Activated T-helper 1 cell treated with anti-CD3 and anti-CD28 coated beads, Interleukin-2, amount 50 U/mL, for 16 hours (primary cell): Measurements from ENCODE around the gene GAK.

Experiments used
- DNase-seq, 2 donors: peaks; one replicate each; pipeline ENCODE4 v3.0.0-alpha.2; 2020; ENCODE audit warnings: low read depth in 1 of 2, low spot score in 1 of 2

Gene GAK

GRCh38 chr4:872241-872981 lies 59.7 kb downstream of the GAK start:
- no peak for DNase-seq

- DNase-seq: no peak
These were observed 60.6 kb downstream of the GAK start for GRCh38 chr4:871484-871883.

- no peak for DNase-seq
These were observed 61.2 kb downstream of the GAK start for GRCh38 chr4:870951-871350.

GRCh38 chr4:869776-870175 lies 62.3 kb downstream of the GAK start:
- DNase-seq: no peak

GRCh38 chr4:868421-868820 lies 63.7 kb downstream of the GAK start:
- no peak for DNase-seq

- DNase-seq: no peak
These were observed 64.4 kb downstream of the GAK start for GRCh38 chr4:867526-868250.

DNA sequence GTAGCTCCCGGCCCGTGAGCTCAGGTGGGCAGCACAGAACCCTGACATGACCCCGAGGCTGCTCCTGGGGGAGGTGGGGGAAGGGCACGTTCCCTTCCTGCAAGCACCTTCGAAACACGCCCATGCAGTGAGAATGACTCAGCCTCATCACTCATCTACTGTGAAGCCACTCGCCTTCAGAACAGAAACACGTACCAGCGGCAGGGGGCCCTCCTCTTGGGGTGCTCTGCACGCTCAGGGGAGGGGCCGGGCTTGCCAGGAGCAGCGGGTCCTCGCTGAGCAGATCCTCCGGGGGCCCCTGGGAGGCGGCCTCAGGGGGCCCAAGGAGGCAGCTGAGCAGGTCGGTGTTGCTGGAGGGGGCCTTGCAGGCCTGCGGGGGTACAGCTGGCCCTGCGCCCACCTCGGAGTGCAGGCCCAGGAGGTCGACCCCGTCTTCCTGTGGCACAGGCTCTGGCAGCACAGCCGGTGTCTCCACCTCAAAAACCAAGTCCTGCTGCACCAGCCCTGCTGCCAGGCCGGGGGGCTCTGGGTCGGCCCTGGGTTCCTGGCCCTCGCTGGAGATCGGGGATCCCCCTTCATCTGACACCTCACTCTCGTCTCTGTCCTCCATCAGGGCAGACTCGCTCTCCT lies 65.2 kb downstream of the GAK start:
- no peak for DNase-seq

DNA sequence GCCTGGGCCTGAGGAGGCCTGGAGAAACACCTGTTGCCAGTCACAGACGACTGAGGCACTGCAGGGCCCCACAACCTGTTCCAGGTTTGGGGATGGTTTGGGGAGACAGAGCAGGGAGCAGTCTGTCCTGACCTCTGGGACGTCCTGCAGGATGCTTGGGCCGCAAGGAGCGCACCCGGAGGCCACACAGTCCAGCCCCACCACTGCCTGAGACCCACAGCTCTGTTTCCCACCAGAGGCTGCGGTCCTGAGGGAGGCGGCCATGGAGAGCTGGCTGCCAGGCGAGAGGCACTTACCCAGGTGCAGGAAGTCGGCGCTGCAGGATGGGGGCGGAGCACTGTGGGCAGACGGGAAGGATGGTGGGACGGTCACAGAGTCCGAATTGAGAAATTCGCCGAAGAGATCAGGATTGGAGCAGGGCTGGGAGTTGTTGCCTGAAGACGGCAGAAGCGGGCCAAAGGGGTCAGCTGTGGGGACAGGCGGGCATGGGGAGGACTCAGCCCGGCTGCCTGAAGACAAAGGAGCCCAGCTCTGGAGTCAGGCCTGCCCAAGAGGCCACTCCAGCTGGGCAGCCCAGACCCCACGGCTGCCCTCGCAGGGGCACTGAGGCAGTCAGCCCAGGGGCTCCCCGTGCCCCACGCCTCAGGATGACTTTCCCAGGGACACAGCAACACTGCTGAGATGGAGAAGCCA lies 65.9 kb downstream of the GAK start:
- DNase-seq: no peak

- no peak for DNase-seq
These were observed 66.5 kb downstream of the GAK start for GRCh38 chr4:865572-865971.

DNA sequence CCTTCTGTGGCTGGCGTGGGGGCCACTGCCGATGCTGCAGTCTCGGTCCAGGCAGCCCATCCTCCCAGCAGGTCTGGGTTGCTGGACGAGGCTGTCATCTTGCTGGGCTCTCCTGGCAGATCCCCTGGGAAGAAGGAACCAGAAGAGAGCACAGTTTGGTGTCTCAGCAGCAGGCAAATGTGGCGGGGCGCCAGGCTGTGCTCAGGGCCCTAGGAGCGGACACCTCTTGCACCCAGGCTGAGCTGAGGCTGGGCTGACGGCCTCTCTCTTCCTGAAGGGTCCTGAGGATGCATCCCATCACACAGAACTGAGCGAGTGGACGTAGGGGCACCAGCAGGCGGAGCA lies 67.0 kb downstream of the GAK start:
- DNase-seq: no peak

GRCh38 chr4:864456-865120 lies 67.5 kb downstream of the GAK start:
- no peak for DNase-seq

GRCh38 chr4:860561-860960 lies 71.6 kb downstream of the GAK start:
- no peak for DNase-seq

- no peak for DNase-seq
These were observed 72.6 kb downstream of the GAK start for GRCh38 chr4:859496-859895.

DNA sequence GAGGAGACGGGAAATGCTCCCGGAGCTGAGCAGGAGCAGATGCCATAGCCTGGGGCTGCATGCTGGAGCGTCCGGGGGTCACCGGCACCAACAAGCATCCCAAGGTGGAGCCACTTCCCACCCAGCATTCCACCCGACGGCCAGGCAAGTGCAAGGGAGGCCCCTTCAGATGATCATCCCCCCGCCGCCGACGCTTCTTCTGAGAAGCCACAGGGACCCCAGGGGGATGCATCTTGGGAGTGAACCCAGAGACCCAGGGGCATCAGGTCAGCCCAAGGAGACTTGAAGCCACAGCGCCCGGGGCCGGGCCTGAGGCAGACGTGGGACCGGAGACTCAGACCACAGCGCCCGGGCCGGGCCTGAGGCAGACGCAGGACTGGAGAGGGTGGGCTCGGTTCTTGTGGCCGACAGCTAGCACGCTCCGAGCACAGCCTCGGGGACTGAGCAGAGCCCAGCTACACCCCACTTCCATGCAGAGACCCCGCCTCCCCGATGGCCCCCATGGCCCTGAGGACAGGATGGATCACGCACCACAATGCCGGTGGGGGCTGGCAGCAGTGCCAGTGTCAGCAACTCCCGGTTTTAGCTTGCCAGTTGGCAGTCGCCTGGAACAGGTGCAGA lies 73.2 kb downstream of the GAK start:
- no peak for DNase-seq

DNA sequence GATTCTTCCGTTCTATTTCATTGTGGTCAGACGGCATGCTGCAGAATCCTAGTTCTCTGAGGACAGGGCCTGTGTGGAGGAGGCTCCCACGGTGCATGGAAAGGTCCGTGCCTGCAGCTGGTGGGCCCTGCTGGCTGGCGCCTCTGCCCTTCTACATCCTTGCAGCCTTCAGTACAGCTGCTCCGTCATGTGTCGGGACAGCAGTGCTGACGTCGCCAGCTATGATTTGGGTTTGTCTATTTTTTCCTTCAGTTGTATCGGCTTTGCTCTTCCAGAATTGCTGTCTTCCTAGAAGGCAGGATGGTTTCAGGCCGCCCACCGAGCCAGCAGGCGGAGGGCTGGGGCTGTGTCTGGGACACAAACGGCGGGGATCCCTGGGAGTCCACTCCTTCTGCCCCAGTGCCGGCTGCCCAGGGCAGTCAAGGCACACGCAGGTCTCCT lies 74.1 kb downstream of the GAK start:
- DNase-seq: no peak

DNA sequence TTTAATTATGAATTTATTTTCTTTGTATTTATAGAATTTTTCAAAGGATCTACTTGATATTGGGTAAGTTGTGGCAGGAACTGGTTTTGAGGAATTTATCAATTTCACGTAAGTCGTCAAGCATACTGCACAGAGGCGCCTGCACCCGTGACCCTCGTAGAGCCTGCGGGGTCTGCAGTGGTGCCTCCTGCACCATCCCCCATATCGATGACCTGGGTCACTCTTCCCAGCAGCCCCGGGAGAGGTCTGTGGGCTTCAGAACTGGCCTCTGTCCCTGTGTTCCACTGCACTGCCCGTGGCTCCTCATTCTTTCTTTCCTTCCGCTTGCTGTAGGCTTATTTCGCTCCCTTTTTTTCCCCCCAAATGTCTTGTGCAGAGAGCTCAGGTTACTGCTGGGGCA lies 74.7 kb downstream of the GAK start:
- no peak for DNase-seq

- DNase-seq: no peak
These were observed 75.8 kb downstream of the GAK start for GRCh38 chr4:856225-856901.

GRCh38 chr4:855880-856224 lies 76.3 kb downstream of the GAK start:
- DNase-seq: no peak

- DNase-seq: no peak
These were observed 77.8 kb downstream of the GAK start for GRCh38 chr4:854356-854755.

GRCh38 chr4:853416-853781 lies 78.7 kb downstream of the GAK start:
- no peak for DNase-seq
